Common myeloid progenitor, CD34-positive (primary cell): ENCODE data around the gene FAM228A.
"Not testable (repeated sequence)": the region's sequence is repeated elsewhere in the genome, so short reads cannot be mapped to it uniquely, and the experiment has no call there.

ENCODE experiments used
- CTCF ChIA-PET: fragments of 350-600 bp; sonication (Branson Sonifier 250); formaldehyde crosslinking; loops from one replicate; lab custom pipeline; 2021; ENCODE audit warnings: antibody characterized with exemption; lab: Charles Lee
- POLR2A ChIA-PET: fragments of 350-600 bp; sonication (Branson Sonifier 250); formaldehyde crosslinking; loops from one replicate; lab custom pipeline; 2021; ENCODE audit warnings: antibody characterized with exemption; lab: Charles Lee
- DNase-seq, 3 donors: peaks; one replicate each; pipeline versions ENCODE4 v3.0.0 to v3.0.0-alpha.2; 2013
- H3K27ac ChIP-seq, 2 experiments: 1 replicate in 1 of 2; 2 replicates in 1 of 2; pipeline ENCODE4 v1.7.0; 2013; ENCODE audit warnings: inconsistent platforms in 2 of 2, low read length in 2 of 2, mild to moderate bottlenecking in 2 of 2, low read depth in 1 of 2, moderate library complexity in 1 of 2; ENCODE audit not compliant: severe bottlenecking in 2 of 2, insufficient read depth in 1 of 2, poor library complexity in 1 of 2
- H3K27me3 ChIP-seq, 5 experiments: replicated peaks in 2 of 5; 1 replicate in 3 of 5; 2 replicates in 2 of 5; pipeline versions ENCODE4 v1.6.1 to v1.7.0; 2013; ENCODE audit warnings: low read length in 4 of 5, mild to moderate bottlenecking in 2 of 5, moderate library complexity in 2 of 5, inconsistent platforms in 1 of 5; ENCODE audit not compliant: insufficient read depth in 5 of 5, control insufficient read depth in 4 of 5
- H3K36me3 ChIP-seq, 4 experiments: 1 replicate in 2 of 4; 2 replicates in 2 of 4; pipeline versions ENCODE4 v1.6.1 to v1.7.0; 2013; ENCODE audit warnings: low read length in 3 of 4, control low read depth in 1 of 4, mild to moderate bottlenecking in 1 of 4; ENCODE audit not compliant: control insufficient read depth in 4 of 4, insufficient read depth in 4 of 4
- H3K4me1 ChIP-seq, 4 experiments: 1 replicate in 3 of 4; 2 replicates in 1 of 4; pipeline versions ENCODE4 v1.6.1 to v1.7.1; 2013; ENCODE audit warnings: low read length in 3 of 4, mild to moderate bottlenecking in 3 of 4, control low read depth in 1 of 4, inconsistent platforms in 1 of 4, moderate library complexity in 1 of 4; ENCODE audit not compliant: control insufficient read depth in 4 of 4, insufficient read depth in 4 of 4; ENCODE audit errors: control extremely low read depth in 1 of 4
- H3K4me3 ChIP-seq, 7 experiments: 1 replicate in 4 of 7; 2 replicates in 3 of 7; pipeline versions ENCODE4 v1.5.1 to v1.7.0; 2013; ENCODE audit warnings: mild to moderate bottlenecking in 7 of 7, low read length in 6 of 7, moderate library complexity in 6 of 7, inconsistent platforms in 2 of 7, low read depth in 2 of 7, control low read depth in 1 of 7; ENCODE audit not compliant: insufficient read depth in 4 of 7, control insufficient read depth in 1 of 7; ENCODE audit errors: extremely low read depth in 1 of 7
- H3K9me3 ChIP-seq, 5 experiments: 1 replicate in 4 of 5; 2 replicates in 1 of 5; pipeline versions ENCODE4 v1.6.1 to v1.7.1; 2013; ENCODE audit warnings: low read length in 4 of 5, mild to moderate bottlenecking in 2 of 5, inconsistent platforms in 1 of 5, low read depth in 1 of 5, moderate library complexity in 1 of 5; ENCODE audit not compliant: control insufficient read depth in 4 of 5, insufficient read depth in 2 of 5; ENCODE audit errors: control extremely low read depth in 1 of 5
- WGBS: methylation state at CpG from one replicate; pipeline ENCODE4 v1.1.5; 2013; ENCODE audit not compliant: insufficient coverage; 5-methylcytosine and 5-hydroxymethylcytosine counted together

The FAM228A gene

DNA sequence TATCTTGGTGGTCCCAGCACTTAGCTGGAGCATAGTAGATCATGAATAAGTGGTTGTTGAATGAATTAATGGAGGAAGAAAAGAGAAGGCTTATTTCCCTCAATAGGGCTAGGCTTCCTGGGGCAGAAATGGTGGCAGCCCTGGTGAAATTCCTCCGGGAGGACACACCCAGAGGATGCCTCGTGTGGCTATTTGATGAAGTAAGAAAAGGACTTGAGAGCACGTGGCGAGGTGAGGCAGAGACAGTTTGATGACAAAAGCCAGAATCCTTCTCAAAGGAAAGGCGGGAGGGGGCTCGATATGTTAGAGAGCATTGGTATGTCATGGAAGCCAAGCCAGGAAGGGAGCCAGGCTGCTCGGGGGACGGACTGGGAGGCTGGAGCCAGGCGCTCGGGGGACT is 14.7 kb downstream of the FAM228A start:
- Histone ChIP-seq H3K36me3 (no peaks in the 10 kb centered on the region), H3K27me3 (no peaks in the 10 kb centered on the region), H3K9me3 (peaks cover 0 to 14% (median 0%) of the 10 kb centered on the region in 5 experiments), H3K27ac (no peak overlapping the region), H3K4me1 (no peaks in the 10 kb centered on the region), H3K4me3 (no peak overlapping the region)
- DNase-seq = no peak
- WGBS = 96% methylated on average over 10 of the region's 10 CpGs
- ChIA-PET CTCF (no interaction called here), POLR2A (no interaction called here)

DNA sequence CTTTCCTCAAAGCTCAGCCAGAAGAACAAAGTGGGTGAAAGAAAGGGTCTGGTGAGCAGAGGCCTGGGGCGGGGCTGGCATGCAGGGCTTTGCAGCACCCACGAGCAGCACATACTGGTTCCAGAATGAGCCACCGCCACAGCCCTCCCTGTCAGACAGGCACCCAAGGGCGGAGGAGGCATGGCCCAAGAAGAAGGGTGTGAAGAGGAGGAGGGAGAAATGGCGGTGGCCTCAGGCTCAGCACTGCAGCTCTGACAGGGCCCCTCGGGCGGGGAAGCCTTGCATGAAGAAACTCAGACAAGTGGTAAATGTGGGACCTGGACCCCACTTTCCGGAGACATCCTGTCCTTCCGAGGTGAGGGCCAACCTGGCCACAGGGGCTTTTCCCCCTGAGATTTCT is 15.7 kb downstream of the FAM228A start:
- H3K9me3 ChIP-seq = peaks cover 0 to 12% (median 0%) of the 10 kb centered on the region in 5 experiments
- no peak overlapping the region for H3K4me3 ChIP-seq
- no peaks in the 10 kb centered on the region for H3K4me1 ChIP-seq
- ChIA-PET POLR2A (interaction anchor here (0.5 kb wide), 1 partner anchor 700 kb away, joined by 3 read pairs; no protein-coding TSS in a partner anchor), CTCF (interaction anchor here (1.9 kb wide), 1 partner anchor 10 kb away, joined by 5 read pairs; no protein-coding TSS in a partner anchor)
- 90% methylated on average over 9 of the region's 9 CpGs for WGBS
- H3K27ac ChIP-seq = no peak overlapping the region
- H3K36me3 ChIP-seq = no peaks in the 10 kb centered on the region
- no peak for DNase-seq
- no peaks in the 10 kb centered on the region for H3K27me3 ChIP-seq

DNA sequence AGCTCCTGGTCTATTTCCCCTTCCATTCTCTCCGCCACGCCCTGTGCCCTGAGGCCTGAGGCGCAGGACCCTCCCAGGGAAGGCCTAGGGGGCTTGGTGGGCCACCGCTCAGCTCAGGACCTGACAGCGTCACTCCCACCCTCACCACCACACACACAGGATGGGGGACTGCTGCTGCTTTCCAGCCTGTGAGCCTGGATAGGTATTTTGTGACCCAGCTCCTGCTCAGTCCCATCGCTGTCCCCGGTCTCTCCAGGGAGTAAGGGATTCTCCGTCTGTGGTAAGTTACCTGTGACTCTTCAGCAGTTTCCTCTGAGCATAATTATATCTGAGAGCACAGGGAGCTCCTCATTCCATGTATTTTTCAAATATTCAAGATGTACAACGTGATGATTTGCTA is 16.3 kb downstream of the FAM228A start:
- H3K9me3 ChIP-seq = peaks cover 0 to 10% (median 0%) of the 10 kb centered on the region in 5 experiments
- WGBS = 100% methylated on average over 7 of the region's 9 CpGs
- H3K4me1 ChIP-seq = no peaks in the 10 kb centered on the region
- H3K4me3 ChIP-seq = no peak overlapping the region
- no peaks in the 10 kb centered on the region for H3K36me3 ChIP-seq
- CTCF ChIA-PET = interaction anchor here (0.8 to 1.9 kb wide), 2 partner anchors 11 to 34 kb away, joined by 3 to 5 read pairs; no protein-coding TSS in a partner anchor
- DNase-seq = no peak
- POLR2A ChIA-PET = interaction anchor here (0.5 kb wide), 1 partner anchor 699 kb away, joined by 3 read pairs; no protein-coding TSS in a partner anchor
- no peaks in the 10 kb centered on the region for H3K27me3 ChIP-seq
- no peak overlapping the region for H3K27ac ChIP-seq

DNA sequence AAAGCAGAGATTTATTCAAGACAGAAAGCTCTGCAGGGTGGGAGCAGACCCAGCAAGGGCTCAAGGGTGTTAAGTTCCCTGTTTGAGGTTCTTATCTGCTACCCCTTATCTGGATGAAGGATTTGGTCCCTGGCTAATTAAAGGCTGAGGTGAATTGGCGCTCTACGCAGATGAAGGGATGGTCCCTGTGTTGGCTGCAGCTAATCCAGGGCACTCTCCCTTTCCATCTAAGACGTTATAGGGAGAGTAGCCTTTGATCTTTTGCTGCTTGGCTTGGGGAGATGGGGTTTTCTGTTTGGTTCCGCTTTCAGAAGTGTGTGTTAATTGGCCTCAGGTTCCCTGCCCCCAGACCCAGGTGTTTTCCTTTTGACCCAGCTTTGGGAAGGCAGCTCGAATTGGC is 17.0 kb downstream of the FAM228A start:
- 92% methylated on average over 4 of the region's 5 CpGs for WGBS
- no peaks in the 10 kb centered on the region for H3K27me3 ChIP-seq
- ChIA-PET CTCF (interaction anchor here (1.9 kb wide), 1 partner anchor 12 kb away, joined by 5 read pairs; no protein-coding TSS in a partner anchor), POLR2A (no interaction called here)
- no peak for DNase-seq
- peaks cover 0 to 10% (median 0%) of the 10 kb centered on the region in 5 experiments for H3K9me3 ChIP-seq
- H3K4me1 ChIP-seq = no peaks in the 10 kb centered on the region
- no peak overlapping the region for H3K4me3 ChIP-seq
- no peaks in the 10 kb centered on the region for H3K36me3 ChIP-seq
- H3K27ac ChIP-seq = no peak overlapping the region

DNA sequence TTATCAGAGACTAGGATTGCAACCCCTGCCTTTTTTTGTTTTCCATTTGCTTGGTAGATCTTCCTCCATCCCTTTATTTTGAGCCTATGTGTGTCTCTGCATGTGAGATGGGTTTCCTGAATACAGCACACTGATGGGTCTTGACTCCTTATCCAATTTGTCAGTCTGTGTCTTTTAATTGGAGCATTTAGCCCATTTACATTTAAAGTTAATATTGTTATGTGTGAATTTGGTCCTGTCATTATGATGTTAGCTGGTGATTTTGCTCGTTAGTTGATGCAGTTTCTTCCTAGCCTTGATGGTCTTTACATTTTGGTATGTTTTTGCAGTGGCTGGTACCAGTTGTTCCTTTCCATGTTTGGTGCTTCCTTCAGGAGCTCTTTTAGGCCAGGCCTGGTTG is 22.4 kb downstream of the FAM228A start:
- H3K9me3 ChIP-seq, H3K4me3 ChIP-seq, H3K27ac ChIP-seq, CTCF ChIA-PET, POLR2A ChIA-PET, DNase-seq, H3K36me3 ChIP-seq, H3K27me3 ChIP-seq, H3K4me1 ChIP-seq: not testable (repeated sequence)
- WGBS = no CpG with 5 or more reads among the region's 1 CpG

DNA sequence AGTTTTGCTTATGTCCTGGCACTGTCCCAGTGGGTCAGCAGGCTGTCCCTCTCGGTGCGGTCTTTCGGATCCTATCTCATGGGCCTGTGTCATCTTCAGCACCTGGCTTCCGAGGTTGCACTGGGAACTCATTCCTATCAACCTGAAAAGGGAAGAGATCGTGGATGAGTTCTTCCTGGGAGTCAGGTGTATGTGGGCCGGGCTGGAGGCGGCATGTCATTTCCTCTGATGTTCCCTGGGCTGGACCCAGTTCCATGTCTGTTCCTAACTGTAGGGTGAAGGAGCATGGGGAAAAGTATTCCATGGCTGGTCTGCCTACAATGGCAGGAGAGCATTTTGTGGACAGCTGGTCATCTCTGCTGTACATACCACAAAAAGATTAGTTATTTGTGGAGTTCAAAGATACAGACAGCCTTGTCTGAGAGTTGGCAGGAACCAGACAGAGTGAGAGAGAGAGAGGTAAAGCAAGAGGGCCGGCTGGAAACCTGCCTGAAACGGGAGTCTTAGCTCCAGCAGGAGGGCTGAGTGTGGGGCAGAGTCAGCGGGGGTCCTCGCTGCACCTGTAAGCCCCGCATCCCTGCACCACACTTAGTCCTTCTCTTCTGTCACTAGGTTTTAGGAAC is 25.2 kb downstream of the FAM228A start:
- POLR2A ChIA-PET = no interaction called here
- CTCF ChIA-PET = no interaction called here
- H3K27ac ChIP-seq = no peak overlapping the region
- no peak overlapping the region for H3K4me3 ChIP-seq
- H3K27me3 ChIP-seq = no peaks in the 10 kb centered on the region
- peaks cover 5 to 28% (median 26%) of the 10 kb centered on the region in 4 experiments for H3K36me3 ChIP-seq
- H3K4me1 ChIP-seq = no peaks in the 10 kb centered on the region
- 93% methylated on average over 12 of the region's 12 CpGs for WGBS
- no peaks in the 10 kb centered on the region for H3K9me3 ChIP-seq
- DNase-seq = no peak

DNA sequence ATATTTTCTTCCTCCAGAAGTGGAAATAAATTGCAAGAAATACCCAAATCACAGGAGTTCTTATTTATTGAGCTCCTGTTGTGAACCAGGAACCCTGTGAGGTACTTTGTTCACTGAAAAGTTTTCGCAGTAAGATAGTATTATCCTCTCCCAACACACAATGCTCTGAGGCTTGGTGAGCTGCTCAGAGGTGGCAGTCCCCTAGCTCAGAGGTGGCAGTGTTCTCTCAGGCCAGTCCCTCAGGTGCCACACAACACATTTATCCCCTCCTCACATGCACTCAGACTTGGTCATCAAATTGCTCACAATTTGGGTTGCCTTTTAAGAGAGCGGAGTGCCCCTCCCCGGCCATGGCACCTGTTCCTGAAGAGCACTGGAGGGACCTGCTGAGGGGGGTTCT is 25.9 kb downstream of the FAM228A start:
- no peaks in the 10 kb centered on the region for H3K9me3 ChIP-seq
- H3K4me1 ChIP-seq = no peaks in the 10 kb centered on the region
- no peak for DNase-seq
- H3K4me3 ChIP-seq = no peak overlapping the region
- no peaks in the 10 kb centered on the region for H3K27me3 ChIP-seq
- WGBS = 100% methylated on average over 2 of the region's 3 CpGs
- no peak overlapping the region for H3K27ac ChIP-seq
- peaks cover 6 to 34% (median 31%) of the 10 kb centered on the region in 4 experiments for H3K36me3 ChIP-seq
- POLR2A ChIA-PET = no interaction called here
- CTCF ChIA-PET = no interaction called here
